Mesothelial cell of epicardium (in vitro differentiated cells): ENCODE results near the gene KRT9. TPM values are rescaled to one million over a fixed set of nuclear protein-coding genes. Genes with fewer than 3 reads are reported as not detected.

ENCODE experiments used
- DNase-seq, 2 experiments: peaks; one replicate each; pipeline ENCODE4 v3.0.0; 2021; ENCODE audit warnings: low spot score in 2 of 2; ENCODE audit not compliant: unreplicated experiment in 2 of 2
- H3K27ac Mint-ChIP-seq: 2 replicates; pipeline ENCODE4 v1.8.0; 2021; ENCODE audit warnings: mixed read lengths
- H3K27me3 Mint-ChIP-seq: 2 replicates; pipeline ENCODE4 v1.8.0; 2021; ENCODE audit warnings: low read depth, mixed read lengths
- H3K36me3 Mint-ChIP-seq: 2 replicates; pipeline ENCODE4 v1.8.0; 2021; ENCODE audit warnings: mixed read lengths
- H3K4me1 Mint-ChIP-seq: 2 replicates; pipeline ENCODE4 v1.8.0; 2021; ENCODE audit warnings: mixed read lengths
- H3K4me3 Mint-ChIP-seq: 2 replicates; pipeline ENCODE4 v1.8.0; 2021; ENCODE audit warnings: mild to moderate bottlenecking, moderate library complexity, mixed read lengths
- H3K9me3 Mint-ChIP-seq: 2 replicates; pipeline ENCODE4 v1.8.0; 2021; ENCODE audit warnings: mixed read lengths
- total RNA-seq: library from RNA; stranded (reverse); gene quantifications from 3 replicates; pipeline ENCODE4 v1.2.1, GENCODE V29; 2021
- TF ChIP-seq, protein P1 (sequence below): fragments of 200-600 bp; sonication (generic); IDR thresholded peaks from one replicate; pipeline ENCODE4 v1.5.0; 2021; ENCODE audit warnings: antibody characterized with exemption; ENCODE audit not compliant: unreplicated experiment

KRT9 gene
- total RNA-seq, 1 donor from 2014 or later = not detected

DNA sequence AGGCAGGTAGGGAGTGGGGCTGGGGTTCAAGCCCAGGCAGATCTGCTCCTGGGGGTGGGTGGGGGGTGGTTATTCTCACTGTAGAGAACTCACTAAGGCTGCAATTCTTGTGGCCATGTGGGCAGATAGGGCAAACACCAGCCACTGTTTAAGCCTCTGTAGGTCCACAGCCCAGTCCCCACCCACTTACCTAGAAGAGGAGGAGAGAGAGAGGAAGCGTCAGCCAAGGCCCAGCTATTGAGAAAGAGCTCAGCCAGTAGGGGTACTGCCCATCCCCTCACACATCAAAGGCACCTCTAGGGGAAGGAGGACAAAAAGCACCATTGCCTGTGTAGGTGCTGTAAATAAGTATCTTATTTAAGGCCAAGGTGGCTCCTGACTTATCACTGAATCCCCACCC is 27.8 kb upstream of the KRT9 start:
- no peak for DNase-seq
- H3K9me3 Mint-ChIP-seq = no peaks in the 10 kb centered on the region
- TF ChIP-seq, protein P1, sequence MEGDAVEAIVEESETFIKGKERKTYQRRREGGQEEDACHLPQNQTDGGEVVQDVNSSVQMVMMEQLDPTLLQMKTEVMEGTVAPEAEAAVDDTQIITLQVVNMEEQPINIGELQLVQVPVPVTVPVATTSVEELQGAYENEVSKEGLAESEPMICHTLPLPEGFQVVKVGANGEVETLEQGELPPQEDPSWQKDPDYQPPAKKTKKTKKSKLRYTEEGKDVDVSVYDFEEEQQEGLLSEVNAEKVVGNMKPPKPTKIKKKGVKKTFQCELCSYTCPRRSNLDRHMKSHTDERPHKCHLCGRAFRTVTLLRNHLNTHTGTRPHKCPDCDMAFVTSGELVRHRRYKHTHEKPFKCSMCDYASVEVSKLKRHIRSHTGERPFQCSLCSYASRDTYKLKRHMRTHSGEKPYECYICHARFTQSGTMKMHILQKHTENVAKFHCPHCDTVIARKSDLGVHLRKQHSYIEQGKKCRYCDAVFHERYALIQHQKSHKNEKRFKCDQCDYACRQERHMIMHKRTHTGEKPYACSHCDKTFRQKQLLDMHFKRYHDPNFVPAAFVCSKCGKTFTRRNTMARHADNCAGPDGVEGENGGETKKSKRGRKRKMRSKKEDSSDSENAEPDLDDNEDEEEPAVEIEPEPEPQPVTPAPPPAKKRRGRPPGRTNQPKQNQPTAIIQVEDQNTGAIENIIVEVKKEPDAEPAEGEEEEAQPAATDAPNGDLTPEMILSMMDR = no peak
- H3K27ac Mint-ChIP-seq = no peak overlapping the region
- peaks cover 20% of the 10 kb centered on the region for H3K4me1 Mint-ChIP-seq
- no peak overlapping the region for H3K4me3 Mint-ChIP-seq
- peaks cover 4% of the 10 kb centered on the region for H3K27me3 Mint-ChIP-seq
- H3K36me3 Mint-ChIP-seq = no peaks in the 10 kb centered on the region

DNA sequence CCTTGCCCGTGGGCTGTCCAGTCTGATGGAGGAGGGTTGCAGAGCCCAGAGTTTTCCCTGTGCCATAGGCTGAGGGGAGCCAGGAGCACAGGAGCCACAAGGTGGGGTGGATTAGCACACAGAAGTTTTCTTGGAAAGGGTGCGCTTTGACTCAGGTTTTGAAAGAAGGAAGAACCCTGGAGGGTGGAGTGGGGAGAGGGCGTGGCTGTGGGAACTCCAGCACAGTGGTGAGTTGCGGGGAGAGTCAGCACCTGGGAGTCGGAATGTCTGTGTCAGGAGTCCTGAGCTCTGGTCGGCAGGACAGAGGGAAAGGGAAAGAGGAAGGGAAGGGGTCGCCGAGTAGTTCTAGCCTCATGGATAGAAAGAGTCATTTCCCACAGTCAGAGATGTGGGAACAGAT is 23.7 kb upstream of the KRT9 start:
- no peaks in the 10 kb centered on the region for H3K36me3 Mint-ChIP-seq
- no peak overlapping the region for H3K27ac Mint-ChIP-seq
- H3K4me1 Mint-ChIP-seq = peaks cover 15% of the 10 kb centered on the region
- H3K9me3 Mint-ChIP-seq = no peaks in the 10 kb centered on the region
- DNase-seq = no peak
- H3K27me3 Mint-ChIP-seq = peaks cover 5% of the 10 kb centered on the region
- TF ChIP-seq, protein P1 = no peak
- no peak overlapping the region for H3K4me3 Mint-ChIP-seq

DNA sequence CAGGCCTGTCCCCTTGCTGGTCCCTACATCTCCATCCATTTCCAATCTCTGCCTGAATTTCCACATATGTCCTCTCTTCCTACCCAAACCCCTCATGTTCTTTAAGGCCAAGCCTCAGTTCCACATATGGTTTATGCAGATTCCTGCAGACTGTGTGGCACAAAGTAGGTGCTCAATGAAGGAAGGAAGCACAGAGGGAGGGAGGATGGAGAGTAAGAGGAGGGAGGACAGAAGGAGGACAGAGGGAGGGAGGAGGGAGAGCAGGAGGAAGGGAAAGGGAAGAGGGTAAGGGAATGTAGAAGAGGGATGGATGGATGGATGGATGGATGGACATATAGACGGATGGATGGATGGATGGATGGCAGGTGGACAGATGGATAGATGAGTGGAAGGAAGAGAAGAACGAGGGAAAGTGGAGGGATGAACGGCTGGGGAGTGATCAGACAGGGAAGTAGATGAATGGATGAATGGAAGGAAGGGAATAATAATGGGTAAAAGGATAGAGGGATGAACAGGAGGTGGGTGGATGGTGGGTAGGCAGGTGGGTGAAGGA is 22.6 kb upstream of the KRT9 start:
- Mint-ChIP-seq H3K9me3 (no peaks in the 10 kb centered on the region), H3K36me3 (no peaks in the 10 kb centered on the region), H3K4me3 (no peak overlapping the region), H3K27me3 (peaks cover 5% of the 10 kb centered on the region), H3K27ac (no peak overlapping the region), H3K4me1 (peaks cover 11% of the 10 kb centered on the region)
- TF ChIP-seq, protein P1 = no peak
- DNase-seq = no peak

DNA sequence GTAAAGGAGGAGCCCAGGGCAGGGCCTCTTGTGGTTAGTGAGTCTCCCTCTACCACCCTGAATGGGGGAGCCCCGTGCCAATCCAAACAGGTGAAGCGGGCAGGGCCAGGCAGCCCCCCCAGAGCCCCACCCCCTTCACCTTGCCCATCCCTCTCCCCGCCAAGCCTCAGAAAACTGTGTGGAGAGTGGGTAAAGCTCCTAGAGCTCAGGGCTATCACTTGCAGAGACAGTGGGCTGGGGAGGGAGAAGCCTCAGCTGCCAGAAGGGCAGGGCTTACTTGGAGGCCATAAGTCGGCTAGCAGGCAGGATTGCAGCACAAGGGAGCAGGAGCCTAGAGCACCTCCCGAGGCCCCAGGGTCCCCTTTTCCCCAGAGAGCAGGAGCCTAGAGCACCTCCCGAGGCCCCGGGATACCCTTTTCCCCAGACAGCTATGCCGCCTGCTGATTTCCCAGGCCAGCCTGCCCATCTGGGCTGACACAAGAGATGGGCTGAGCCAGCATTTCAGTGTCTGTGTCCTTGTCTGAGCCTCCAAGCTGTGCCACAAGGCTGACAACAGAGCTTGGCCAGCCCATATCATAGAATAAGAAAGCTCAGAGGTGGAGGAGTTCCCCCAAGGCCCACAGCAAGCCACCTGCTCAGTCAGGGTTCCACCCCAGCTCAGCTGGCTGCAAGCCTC is 21.6 kb upstream of the KRT9 start:
- DNase-seq = no peak
- Mint-ChIP-seq H3K4me3 (no peak overlapping the region), H3K27ac (no peak overlapping the region), H3K27me3 (peaks cover 5% of the 10 kb centered on the region), H3K4me1 (peaks cover 13% of the 10 kb centered on the region), H3K9me3 (no peaks in the 10 kb centered on the region), H3K36me3 (no peaks in the 10 kb centered on the region)
- TF ChIP-seq, protein P1 = no peak

DNA sequence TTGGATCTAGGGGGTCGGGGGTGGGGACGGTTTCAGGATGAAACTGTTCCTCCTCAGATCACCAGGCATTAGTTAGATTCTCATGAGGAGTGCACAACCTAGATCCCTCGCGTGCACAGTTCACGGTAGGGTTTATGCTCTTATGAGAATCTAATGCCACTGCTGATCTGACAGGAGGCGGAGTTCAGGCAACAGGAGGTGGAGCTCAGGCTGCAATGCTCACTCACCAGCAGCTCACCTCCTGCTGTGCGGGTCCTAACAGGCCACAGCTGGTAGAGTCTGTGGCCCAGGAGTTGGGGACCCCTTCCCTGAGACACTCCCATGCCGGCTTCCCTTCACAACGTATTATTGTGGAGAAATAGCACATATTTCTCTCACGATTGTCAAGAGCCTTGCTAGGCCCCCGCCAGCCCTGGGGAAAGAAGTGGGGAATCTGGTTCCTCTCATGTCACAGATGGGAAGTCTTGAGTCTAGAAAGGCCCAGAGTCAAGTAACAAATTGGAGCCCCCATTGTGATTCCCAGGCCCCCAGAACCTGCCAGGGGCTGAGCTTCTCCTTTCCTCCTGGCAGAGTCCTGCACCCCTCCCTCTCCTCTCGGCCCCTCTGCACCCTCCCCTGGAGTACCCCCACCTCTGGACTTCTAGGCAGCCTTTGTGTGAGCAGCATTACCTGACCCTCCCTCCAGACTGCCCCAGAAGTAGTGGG is 20.9 kb upstream of the KRT9 start:
- Mint-ChIP-seq H3K4me3 (no peak overlapping the region), H3K9me3 (no peaks in the 10 kb centered on the region), H3K27ac (no peak overlapping the region), H3K36me3 (no peaks in the 10 kb centered on the region), H3K27me3 (peaks cover 5% of the 10 kb centered on the region), H3K4me1 (peaks cover 16% of the 10 kb centered on the region)
- TF ChIP-seq, protein P1 = no peak
- no peak for DNase-seq
